ENCODE results near the gene SPEN.

The SPEN gene

DNA sequence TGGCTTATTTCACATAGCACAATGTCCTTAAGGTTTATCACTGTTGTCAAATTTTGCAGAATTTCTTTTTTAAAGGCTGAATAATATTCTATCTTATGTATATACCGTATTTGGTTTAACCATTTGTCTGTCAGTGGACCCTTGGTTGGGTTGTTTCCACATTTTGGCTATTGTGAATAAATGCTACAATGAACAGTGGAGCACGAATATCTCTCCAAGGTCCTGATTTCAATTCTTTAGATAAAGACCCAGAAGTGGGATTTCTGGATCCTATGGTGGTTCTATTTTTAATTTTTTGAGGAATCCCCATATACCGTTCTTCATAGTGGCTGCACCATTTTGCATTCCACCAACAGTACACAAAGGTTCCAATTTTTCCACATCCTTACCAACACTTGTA is 134.2 kb downstream of the SPEN start:
- no peaks in the 10 kb centered on the region for H3K9me3 ChIP-seq (replicated peaks; ENCODE audit: insufficient read depth, low read length)
- no peak overlapping the region for H3K4me2 ChIP-seq (ENCODE audit: low read depth, low read length)
- H3K27me3 ChIP-seq (replicated peaks; ENCODE audit: insufficient read depth, low read length), result peaks cover 17% of the 10 kb centered on the region; the same call in 1 of the 2 replicates
- DNase-seq, result no peak
- no peaks in the 10 kb centered on the region for H3K4me1 ChIP-seq (ENCODE audit: low read length)
- H3K4me3 ChIP-seq (ENCODE audit: low read length), result no peak overlapping the region
- H3K27ac ChIP-seq (ENCODE audit: low read length), result no peak overlapping the region
- H3F3A ChIP-seq (ENCODE audit: insufficient read depth, low read length), result no peaks in the 10 kb centered on the region
- TF ChIP-seq, protein P1, sequence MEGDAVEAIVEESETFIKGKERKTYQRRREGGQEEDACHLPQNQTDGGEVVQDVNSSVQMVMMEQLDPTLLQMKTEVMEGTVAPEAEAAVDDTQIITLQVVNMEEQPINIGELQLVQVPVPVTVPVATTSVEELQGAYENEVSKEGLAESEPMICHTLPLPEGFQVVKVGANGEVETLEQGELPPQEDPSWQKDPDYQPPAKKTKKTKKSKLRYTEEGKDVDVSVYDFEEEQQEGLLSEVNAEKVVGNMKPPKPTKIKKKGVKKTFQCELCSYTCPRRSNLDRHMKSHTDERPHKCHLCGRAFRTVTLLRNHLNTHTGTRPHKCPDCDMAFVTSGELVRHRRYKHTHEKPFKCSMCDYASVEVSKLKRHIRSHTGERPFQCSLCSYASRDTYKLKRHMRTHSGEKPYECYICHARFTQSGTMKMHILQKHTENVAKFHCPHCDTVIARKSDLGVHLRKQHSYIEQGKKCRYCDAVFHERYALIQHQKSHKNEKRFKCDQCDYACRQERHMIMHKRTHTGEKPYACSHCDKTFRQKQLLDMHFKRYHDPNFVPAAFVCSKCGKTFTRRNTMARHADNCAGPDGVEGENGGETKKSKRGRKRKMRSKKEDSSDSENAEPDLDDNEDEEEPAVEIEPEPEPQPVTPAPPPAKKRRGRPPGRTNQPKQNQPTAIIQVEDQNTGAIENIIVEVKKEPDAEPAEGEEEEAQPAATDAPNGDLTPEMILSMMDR (IDR thresholded peaks at IDR 0.05; ENCODE audit: low read length), result no peak
- TF ChIP-seq EZH2 (optimal IDR thresholded peaks at IDR 0.05; ENCODE audit: low read depth, low read length) (no peak), EZH2phosphoT487 (IDR thresholded peaks at IDR 0.05; ENCODE audit: low read length) (no peak)
- no peak overlapping the region for H2AFZ ChIP-seq (ENCODE audit: low read length)
- H4K20me1 ChIP-seq (ENCODE audit: insufficient read depth, low read length), result no peaks in the 10 kb centered on the region
- no peaks in the 10 kb centered on the region for H3K36me3 ChIP-seq (replicated peaks; ENCODE audit: insufficient read depth, low read length)
- H3K9ac ChIP-seq (ENCODE audit: low read length), result no peak overlapping the region
- no peaks in the 10 kb centered on the region for H3K9me2 ChIP-seq (replicated peaks; ENCODE audit: insufficient read depth, low read length)
- H3K79me2 ChIP-seq (ENCODE audit: low read length), result no peaks in the 10 kb centered on the region

DNA sequence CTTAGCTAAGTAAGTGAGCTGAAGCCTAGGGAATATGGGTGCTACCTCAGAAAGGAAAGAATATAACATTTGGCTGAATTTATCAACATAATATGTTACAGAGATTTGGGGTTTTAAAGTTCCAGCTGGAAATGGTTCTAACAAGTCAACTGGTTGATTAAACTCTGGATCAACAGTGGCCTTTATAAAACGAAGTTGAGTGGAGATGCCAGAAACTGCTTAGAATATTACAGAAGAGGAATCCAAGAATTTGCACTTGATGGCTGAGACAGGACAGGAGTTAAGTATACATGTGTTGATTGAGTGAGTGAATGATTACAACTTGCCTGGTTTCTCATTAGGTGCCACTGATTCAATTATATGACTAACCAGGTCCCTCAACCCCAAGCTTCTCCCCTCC is 135.8 kb downstream of the SPEN start:
- Histone ChIP-seq H3K9me3 (replicated peaks; ENCODE audit: insufficient read depth, low read length) (no peaks in the 10 kb centered on the region), H3K9ac (ENCODE audit: low read length) (no peak overlapping the region), H3K27me3 (replicated peaks; ENCODE audit: insufficient read depth, low read length) (peaks cover 22% of the 10 kb centered on the region), H3K79me2 (ENCODE audit: low read length) (no peaks in the 10 kb centered on the region), H2AFZ (ENCODE audit: low read length) (no peak overlapping the region), H3K4me1 (ENCODE audit: low read length) (no peaks in the 10 kb centered on the region), H3K36me3 (replicated peaks; ENCODE audit: insufficient read depth, low read length) (no peaks in the 10 kb centered on the region), H3K4me2 (ENCODE audit: low read depth, low read length) (no peak overlapping the region), H4K20me1 (ENCODE audit: insufficient read depth, low read length) (no peaks in the 10 kb centered on the region), H3K9me2 (replicated peaks; ENCODE audit: insufficient read depth, low read length) (no peaks in the 10 kb centered on the region), H3K27ac (ENCODE audit: low read length) (no peak overlapping the region), H3K4me3 (ENCODE audit: low read length) (no peak overlapping the region), H3F3A (ENCODE audit: insufficient read depth, low read length) (no peaks in the 10 kb centered on the region)
- DNase-seq, result no peak
- TF ChIP-seq, protein P1 (IDR thresholded peaks at IDR 0.05; ENCODE audit: low read length), result no peak
- TF ChIP-seq EZH2 (optimal IDR thresholded peaks at IDR 0.05; ENCODE audit: low read depth, low read length), result no peak
- no peak for TF ChIP-seq EZH2phosphoT487 (IDR thresholded peaks at IDR 0.05; ENCODE audit: low read length)

DNA sequence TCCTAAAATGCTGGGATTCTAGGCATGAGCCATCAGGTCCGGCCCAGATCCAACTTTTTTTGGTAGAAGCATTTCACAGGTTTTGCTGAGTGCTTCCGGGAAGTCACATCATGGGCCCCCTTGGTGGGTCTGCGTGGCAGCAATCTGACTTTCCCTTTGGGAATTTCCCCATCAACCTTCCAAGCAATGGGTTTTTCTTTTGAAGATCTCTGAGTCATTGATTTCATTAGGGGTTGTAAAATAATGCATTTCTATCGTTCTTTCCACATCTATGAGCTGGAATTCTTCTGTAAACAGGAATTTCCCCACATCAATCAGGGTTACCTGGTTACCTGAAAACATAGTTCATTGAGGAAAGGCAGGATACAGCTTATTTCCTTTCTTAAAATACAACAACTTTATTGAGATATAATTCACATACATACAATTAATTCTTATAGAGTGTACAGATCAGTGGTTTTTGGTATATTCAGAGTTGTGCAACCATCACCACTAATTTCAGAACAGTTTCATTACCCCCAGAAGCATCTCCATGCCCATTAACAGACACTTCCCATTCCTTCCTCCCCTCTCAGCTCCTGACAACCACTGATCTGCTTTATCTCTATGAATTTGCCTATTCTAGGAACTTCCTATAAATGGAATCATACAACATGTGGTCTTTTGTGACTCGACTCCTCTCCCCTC is 138.2 kb downstream of the SPEN start:
- Histone ChIP-seq H3F3A (ENCODE audit: insufficient read depth, low read length) (no peaks in the 10 kb centered on the region), H2AFZ (ENCODE audit: low read length) (no peak overlapping the region), H3K36me3 (replicated peaks; ENCODE audit: insufficient read depth, low read length) (no peaks in the 10 kb centered on the region), H3K79me2 (ENCODE audit: low read length) (no peaks in the 10 kb centered on the region), H3K4me3 (ENCODE audit: low read length) (no peak overlapping the region), H3K27me3 (replicated peaks; ENCODE audit: insufficient read depth, low read length) (peaks cover 44% of the 10 kb centered on the region), H3K9me3 (replicated peaks; ENCODE audit: insufficient read depth, low read length) (no peaks in the 10 kb centered on the region), H3K4me2 (ENCODE audit: low read depth, low read length) (no peak overlapping the region), H3K27ac (ENCODE audit: low read length) (no peak overlapping the region), H3K9ac (ENCODE audit: low read length) (no peak overlapping the region), H3K9me2 (replicated peaks; ENCODE audit: insufficient read depth, low read length) (no peaks in the 10 kb centered on the region), H3K4me1 (ENCODE audit: low read length) (no peaks in the 10 kb centered on the region), H4K20me1 (ENCODE audit: insufficient read depth, low read length) (no peaks in the 10 kb centered on the region)
- DNase-seq, result no peak
- TF ChIP-seq, protein P1 (IDR thresholded peaks at IDR 0.05; ENCODE audit: low read length), result no peak
- TF ChIP-seq EZH2 (optimal IDR thresholded peaks at IDR 0.05; ENCODE audit: low read depth, low read length) (no peak), EZH2phosphoT487 (IDR thresholded peaks at IDR 0.05; ENCODE audit: low read length) (no peak)

Measured in MM.1S (cell line).